H9 (cell line): Measurements from ENCODE around the gene ARHGAP26. TPM values are rescaled to one million over a fixed set of nuclear protein-coding genes. Genes with fewer than 3 reads are reported as not detected.

Experiments used
- DNase-seq: peaks from one replicate; pipeline ENCODE4 v3.0.0-alpha.2; 2017
- H2AFZ ChIP-seq: one replicate; pipeline ENCODE4 v1.6.1; 2013; ENCODE audit warnings: mild to moderate bottlenecking, low read length, control low read depth, moderate library complexity
- H2AK5ac ChIP-seq: 2 replicates; pipeline ENCODE4 v1.6.1; 2013; ENCODE audit warnings: low read length, control low read depth, mixed read lengths; ENCODE audit not compliant: insufficient read length
- H2BK120ac ChIP-seq: one replicate; pipeline ENCODE4 v1.6.1; 2013; ENCODE audit warnings: low read depth, mild to moderate bottlenecking, low read length, control low read depth, inconsistent platforms; ENCODE audit not compliant: poor library complexity, severe bottlenecking
- H2BK12ac ChIP-seq: 2 replicates; pipeline ENCODE4 v1.6.1; 2013; ENCODE audit warnings: low read length, control low read depth, mixed read lengths, low read depth; ENCODE audit not compliant: insufficient read length
- H2BK15ac ChIP-seq: 2 replicates; pipeline ENCODE4 v1.6.1; 2013; ENCODE audit warnings: low read depth, low read length, control low read depth
- H2BK20ac ChIP-seq: one replicate; pipeline ENCODE4 v1.6.1; 2013; ENCODE audit warnings: low read depth, mild to moderate bottlenecking, low read length, control low read depth, inconsistent platforms; ENCODE audit not compliant: poor library complexity, severe bottlenecking
- H2BK5ac ChIP-seq: 2 replicates; pipeline ENCODE4 v1.6.1; 2013; ENCODE audit warnings: low read length, control low read depth, mixed read lengths; ENCODE audit not compliant: insufficient read length
- H3K14ac ChIP-seq: 2 replicates; pipeline ENCODE4 v1.6.1; 2013; ENCODE audit warnings: low read length, control low read depth; ENCODE audit not compliant: insufficient read depth
- H3K18ac ChIP-seq: 2 replicates; pipeline ENCODE4 v1.6.1; 2013; ENCODE audit warnings: low read depth, mild to moderate bottlenecking, mixed read lengths, low read length, control low read depth; ENCODE audit not compliant: insufficient read length
- H3K23ac ChIP-seq: 2 replicates; pipeline ENCODE4 v1.6.1; 2013; ENCODE audit warnings: low read length, control low read depth, mixed read lengths, low read depth; ENCODE audit not compliant: insufficient read length
- H3K23me2 ChIP-seq: 2 replicates; pipeline ENCODE4 v1.6.1; 2013; ENCODE audit warnings: low read depth, mild to moderate bottlenecking, mixed read lengths, low read length, control low read depth; ENCODE audit not compliant: insufficient read length, poor library complexity, severe bottlenecking
- H3K27ac ChIP-seq: 2 replicates; pipeline ENCODE4 v1.5.1; 2013; ENCODE audit warnings: low read length, control low read depth, mixed read lengths, low read depth; ENCODE audit not compliant: insufficient read length
- H3K27me3 ChIP-seq: 2 replicates; pipeline ENCODE4 v1.6.1; 2013; ENCODE audit warnings: low read length, control low read depth, inconsistent platforms; ENCODE audit not compliant: insufficient read depth
- H3K4ac ChIP-seq: 2 replicates; pipeline ENCODE4 v1.6.1; 2013; ENCODE audit warnings: low read depth, mild to moderate bottlenecking, control low read depth, inconsistent platforms, low read length, moderate library complexity
- H3K4me1 ChIP-seq: 2 replicates; pipeline ENCODE4 v1.6.1; 2013; ENCODE audit warnings: low read length, control low read depth, inconsistent platforms; ENCODE audit not compliant: insufficient read depth
- H3K4me2 ChIP-seq: 2 replicates; pipeline ENCODE4 v1.6.1; 2013; ENCODE audit warnings: low read length, control low read depth, mixed read lengths; ENCODE audit not compliant: insufficient read length, insufficient read depth
- H3K56ac ChIP-seq: 2 replicates; pipeline ENCODE4 v1.6.1; 2013; ENCODE audit warnings: low read depth, mild to moderate bottlenecking, mixed read lengths, low read length, control low read depth; ENCODE audit not compliant: insufficient read length
- H3K79me1 ChIP-seq: 2 replicates; pipeline ENCODE4 v1.6.1; 2013; ENCODE audit warnings: low read depth, mild to moderate bottlenecking, moderate library complexity, low read length, control low read depth, inconsistent platforms; ENCODE audit not compliant: insufficient read depth, poor library complexity, severe bottlenecking
- H3K79me2 ChIP-seq: 2 replicates; pipeline ENCODE4 v1.6.1; 2013; ENCODE audit warnings: low read length, control low read depth, inconsistent platforms; ENCODE audit not compliant: insufficient read depth
- H3K9ac ChIP-seq: 2 replicates; pipeline ENCODE4 v1.6.1; 2013; ENCODE audit warnings: low read length, control low read depth, mixed read lengths; ENCODE audit not compliant: insufficient read length; ENCODE audit errors: extremely low read depth
- H3K9me3 ChIP-seq: one replicate; pipeline ENCODE4 v1.6.1; 2013; ENCODE audit warnings: low read depth, low read length, inconsistent platforms; ENCODE audit not compliant: control insufficient read depth
- H3T11ph ChIP-seq: one replicate; pipeline ENCODE4 v1.6.1; 2013; ENCODE audit warnings: mild to moderate bottlenecking, low read length, control low read depth, inconsistent platforms
- H4K20me1 ChIP-seq: one replicate; pipeline ENCODE4 v1.6.1; 2013; ENCODE audit not compliant: control insufficient read depth, insufficient read length, insufficient read depth
- H4K5ac ChIP-seq: 2 replicates; pipeline ENCODE4 v1.6.1; 2013; ENCODE audit warnings: low read depth, mild to moderate bottlenecking, mixed read lengths, low read length, control low read depth; ENCODE audit not compliant: insufficient read length
- H4K8ac ChIP-seq: replicated peaks from 2 replicates; pipeline ENCODE4 v1.6.1; 2013; ENCODE audit warnings: low read length, control low read depth, mixed read lengths, low read depth; ENCODE audit not compliant: insufficient read length
- H4K91ac ChIP-seq: 2 replicates; pipeline ENCODE4 v1.6.1; 2013; ENCODE audit warnings: low read depth, mild to moderate bottlenecking, moderate library complexity, mixed read lengths, low read length, control low read depth; ENCODE audit not compliant: insufficient read length
- H3K27ac Mint-ChIP-seq, 3 experiments: 2 replicates in 2 of 3; 3 replicates in 1 of 3; pipeline ENCODE4 v1.8.0; 2020 to 2021; ENCODE audit warnings: mixed read lengths in 3 of 3, mild to moderate bottlenecking in 1 of 3, moderate library complexity in 1 of 3
- H3K27me3 Mint-ChIP-seq: 2 replicates; pipeline ENCODE4 v1.8.0; 2021; ENCODE audit warnings: low read depth, mild to moderate bottlenecking, moderate library complexity, mixed read lengths
- H3K36me3 Mint-ChIP-seq, 3 experiments: 2 replicates in 2 of 3; 3 replicates in 1 of 3; pipeline ENCODE4 v1.8.0; 2020 to 2021; ENCODE audit warnings: low read depth in 3 of 3, mixed read lengths in 3 of 3; ENCODE audit not compliant: insufficient read depth in 1 of 3
- H3K4me1 Mint-ChIP-seq, 2 experiments: 2 replicates each; pipeline ENCODE4 v1.8.0; 2020; ENCODE audit warnings: mixed read lengths in 2 of 2
- H3K4me3 Mint-ChIP-seq, 2 experiments: 2 replicates in 1 of 2; 3 replicates in 1 of 2; pipeline ENCODE4 v1.8.0; 2020 to 2021; ENCODE audit warnings: mild to moderate bottlenecking in 2 of 2, mixed read lengths in 2 of 2, moderate library complexity in 1 of 2
- H3K9me3 Mint-ChIP-seq, 2 experiments: 2 replicates in 1 of 2; 3 replicates in 1 of 2; pipeline ENCODE4 v1.8.0; 2020; ENCODE audit warnings: mild to moderate bottlenecking in 2 of 2, mixed read lengths in 2 of 2, moderate library complexity in 1 of 2
- WGBS: extraction: QIAGEN DNeasy Blood & Tissue Kit; methylation state at CpG from one replicate; pipeline ENCODE4 v1.1.7; 2013; ENCODE audit warnings: missing lambda C conversion rate, low lambda C conversion rate, mixed read lengths; ENCODE audit not compliant: insufficient read length; ENCODE audit errors: extremely low coverage; 5-methylcytosine and 5-hydroxymethylcytosine counted together
- total RNA-seq: library from RNA; stranded (reverse); gene quantifications from 2 replicates; pipeline ENCODE4 v1.2.1, GENCODE V29; 2021
- TF ChIP-seq, protein P1 (sequence below): fragments of 200-600 bp; sonication (generic); conservative IDR thresholded peaks from 3 replicates; pipeline ENCODE4 v1.8.0; 2021; ENCODE audit warnings: antibody characterized with exemption, mild to moderate bottlenecking

Gene ARHGAP26
- total RNA-seq, 1 experiment from 2014 or later = 13.8 TPM

DNA sequence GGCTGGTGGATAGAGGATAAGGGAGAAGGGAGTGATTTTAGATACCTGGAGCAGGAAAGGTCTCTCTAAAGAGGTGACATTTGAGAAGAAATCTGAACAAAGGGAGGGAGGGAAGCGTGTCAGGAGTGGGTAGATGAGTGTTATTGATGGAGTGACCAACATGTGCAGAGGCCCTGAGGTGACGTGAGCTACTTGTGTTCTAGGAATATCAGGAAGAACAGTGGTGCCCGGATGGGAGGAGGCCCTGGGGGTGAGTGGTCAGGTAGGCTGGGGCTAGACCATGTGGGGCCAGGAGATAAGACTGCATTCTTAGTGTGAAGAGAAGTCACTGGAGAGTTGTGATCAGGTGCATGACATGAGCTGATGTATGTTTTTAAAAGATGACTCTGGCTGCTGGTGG lies 256.2 kb downstream of the ARHGAP26 start:
- no peak overlapping the region for H3K14ac ChIP-seq
- H3T11ph ChIP-seq = no peak overlapping the region
- H3K4me2 ChIP-seq = no peak overlapping the region
- Mint-ChIP-seq H3K27ac (peak overlapping the region in 1 of 3 experiments; percentile 54; a peak in 1 of 7 replicates), H3K36me3 (no peaks in the 10 kb centered on the region; a peak in 1 of 7 replicates), H3K9me3 (no peaks in the 10 kb centered on the region), H3K4me1 (peaks cover 14 to 16% of the 10 kb centered on the region in 2 experiments), H3K4me3 (no peak overlapping the region), H3K27me3 (no peaks in the 10 kb centered on the region; the same call in 1 of the 2 replicates)
- no peaks in the 10 kb centered on the region for H3K27me3 ChIP-seq
- no peak overlapping the region for H3K27ac ChIP-seq
- H3K9ac ChIP-seq = no peak overlapping the region
- H2BK120ac ChIP-seq = no peak overlapping the region
- no peak overlapping the region for H2AFZ ChIP-seq
- no peak overlapping the region for H3K23ac ChIP-seq
- H4K91ac ChIP-seq = no peak overlapping the region
- H3K4ac ChIP-seq = no peak overlapping the region
- H3K79me2 ChIP-seq = no peaks in the 10 kb centered on the region
- TF ChIP-seq, protein P1, sequence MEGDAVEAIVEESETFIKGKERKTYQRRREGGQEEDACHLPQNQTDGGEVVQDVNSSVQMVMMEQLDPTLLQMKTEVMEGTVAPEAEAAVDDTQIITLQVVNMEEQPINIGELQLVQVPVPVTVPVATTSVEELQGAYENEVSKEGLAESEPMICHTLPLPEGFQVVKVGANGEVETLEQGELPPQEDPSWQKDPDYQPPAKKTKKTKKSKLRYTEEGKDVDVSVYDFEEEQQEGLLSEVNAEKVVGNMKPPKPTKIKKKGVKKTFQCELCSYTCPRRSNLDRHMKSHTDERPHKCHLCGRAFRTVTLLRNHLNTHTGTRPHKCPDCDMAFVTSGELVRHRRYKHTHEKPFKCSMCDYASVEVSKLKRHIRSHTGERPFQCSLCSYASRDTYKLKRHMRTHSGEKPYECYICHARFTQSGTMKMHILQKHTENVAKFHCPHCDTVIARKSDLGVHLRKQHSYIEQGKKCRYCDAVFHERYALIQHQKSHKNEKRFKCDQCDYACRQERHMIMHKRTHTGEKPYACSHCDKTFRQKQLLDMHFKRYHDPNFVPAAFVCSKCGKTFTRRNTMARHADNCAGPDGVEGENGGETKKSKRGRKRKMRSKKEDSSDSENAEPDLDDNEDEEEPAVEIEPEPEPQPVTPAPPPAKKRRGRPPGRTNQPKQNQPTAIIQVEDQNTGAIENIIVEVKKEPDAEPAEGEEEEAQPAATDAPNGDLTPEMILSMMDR = no peak
- no peak overlapping the region for H2BK15ac ChIP-seq
- H2BK12ac ChIP-seq = no peak overlapping the region
- H4K5ac ChIP-seq = no peak overlapping the region
- no peak overlapping the region for H2BK20ac ChIP-seq
- H2AK5ac ChIP-seq = no peak overlapping the region
- no CpG with 5 or more reads among the region's 3 CpGs for WGBS
- H4K8ac ChIP-seq = no peak overlapping the region
- H4K20me1 ChIP-seq = no peaks in the 10 kb centered on the region
- no peaks in the 10 kb centered on the region for H3K23me2 ChIP-seq
- H3K79me1 ChIP-seq = no peaks in the 10 kb centered on the region
- no peak overlapping the region for H3K18ac ChIP-seq
- H2BK5ac ChIP-seq = no peak overlapping the region
- H3K56ac ChIP-seq = no peak overlapping the region
- H3K4me1 ChIP-seq = no peaks in the 10 kb centered on the region
- DNase-seq = no peak
- no peaks in the 10 kb centered on the region for H3K9me3 ChIP-seq
